NCI-H2107 treated with DMSO at 0.1 percent for 48 hours (cell line): ENCODE results near the gene PPM1L.
"Not testable (repeated sequence)": the region's sequence is repeated elsewhere in the genome, so short reads cannot be mapped to it uniquely, and the experiment has no call there.

ENCODE experiments used
- DNase-seq: peaks from one replicate; lab custom pipeline; 2025; ENCODE audit not compliant: unreplicated experiment; lab: John Stamatoyannopoulos, UW

PPM1L gene

DNA sequence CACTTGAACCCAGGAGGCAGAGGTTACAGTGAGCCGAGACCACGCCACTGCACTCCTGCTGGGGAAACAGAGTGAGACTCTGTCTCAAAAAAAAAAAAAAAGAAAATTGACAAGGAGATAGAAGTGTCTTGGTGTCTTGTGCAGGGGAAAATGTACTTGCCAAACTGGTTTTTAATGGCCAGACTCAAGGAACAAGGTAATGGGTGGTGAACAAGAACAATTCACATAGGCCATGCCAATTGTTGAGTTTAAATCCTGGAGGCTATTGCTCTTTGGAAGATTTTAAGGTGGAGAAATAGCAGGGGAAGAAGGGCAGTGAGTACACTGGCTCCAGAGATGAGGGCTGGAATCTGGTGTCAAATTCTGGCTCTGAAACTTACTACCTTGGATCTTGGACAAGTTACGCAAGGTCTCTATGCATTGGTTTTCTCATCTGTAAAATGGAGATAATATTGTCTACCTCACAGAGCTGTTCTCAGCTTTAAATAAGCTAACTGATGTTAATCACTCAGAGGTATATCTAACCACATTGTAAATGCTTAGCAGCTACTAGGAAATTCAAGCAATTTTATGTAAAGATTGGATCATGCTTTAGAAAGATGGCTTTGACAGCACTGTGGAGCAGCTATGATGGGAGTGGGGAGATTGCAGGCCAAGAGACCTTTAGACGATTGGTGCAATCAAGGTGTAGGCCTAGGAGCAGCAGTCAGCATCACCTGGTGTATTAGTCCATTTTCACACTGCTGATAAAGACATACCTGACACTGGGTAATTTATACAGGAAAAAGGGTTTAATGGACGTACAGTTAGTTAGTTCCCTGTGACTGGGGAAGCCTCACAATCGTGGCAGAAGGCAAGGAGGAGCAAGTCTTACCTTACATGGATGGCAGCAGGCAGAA, 270.8 kb downstream of the PPM1L start:
- DNase-seq, result no peak

DNA sequence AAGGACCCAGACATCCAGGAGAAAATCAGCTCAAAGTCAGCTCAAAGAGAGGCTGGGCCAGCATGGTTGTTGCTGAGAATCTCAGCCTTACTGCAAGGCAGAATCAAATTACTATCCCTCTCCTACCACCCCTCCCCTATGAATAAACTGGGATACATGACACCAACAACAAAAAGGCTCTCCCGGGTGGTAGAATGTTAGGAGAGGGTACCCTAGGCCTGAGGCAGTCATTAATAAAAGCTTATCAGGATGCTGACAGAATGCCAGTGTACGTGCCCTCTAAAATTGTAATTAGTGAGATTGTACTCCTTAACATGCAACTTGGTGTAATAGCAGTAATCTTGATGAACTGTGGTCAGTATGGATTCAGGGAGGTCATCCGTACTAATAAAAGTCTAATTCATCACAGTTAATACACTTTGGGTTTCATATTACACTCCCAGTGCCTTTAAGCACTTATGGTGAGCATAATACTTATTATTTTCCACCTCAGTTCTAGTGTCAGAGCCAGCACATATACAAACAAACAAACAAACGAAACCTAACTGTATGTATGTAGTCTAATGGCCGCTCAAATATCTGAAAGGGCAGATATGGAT, 272.6 kb downstream of the PPM1L start:
- peak; percentile 94 for DNase-seq

DNA sequence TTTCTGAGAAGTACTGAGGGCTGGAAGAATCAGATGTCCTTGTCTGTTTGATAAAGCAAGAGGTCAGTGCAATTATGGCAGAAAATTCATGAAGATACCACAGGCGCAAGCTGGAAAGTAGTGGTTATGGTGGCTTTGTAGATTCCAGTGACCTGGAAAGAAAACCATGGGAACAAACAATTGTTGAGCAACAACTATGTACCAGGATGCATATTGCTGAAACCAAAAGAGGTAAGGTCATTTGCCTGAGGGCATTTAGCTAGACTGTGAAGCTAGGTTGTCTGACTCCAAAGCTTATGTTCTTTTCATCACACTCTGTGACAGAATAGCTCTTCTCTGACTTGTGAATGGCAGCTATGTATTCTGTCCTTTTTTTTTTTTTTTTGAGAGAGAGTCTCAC, 275.1 kb downstream of the PPM1L start:
- no peak for DNase-seq

DNA sequence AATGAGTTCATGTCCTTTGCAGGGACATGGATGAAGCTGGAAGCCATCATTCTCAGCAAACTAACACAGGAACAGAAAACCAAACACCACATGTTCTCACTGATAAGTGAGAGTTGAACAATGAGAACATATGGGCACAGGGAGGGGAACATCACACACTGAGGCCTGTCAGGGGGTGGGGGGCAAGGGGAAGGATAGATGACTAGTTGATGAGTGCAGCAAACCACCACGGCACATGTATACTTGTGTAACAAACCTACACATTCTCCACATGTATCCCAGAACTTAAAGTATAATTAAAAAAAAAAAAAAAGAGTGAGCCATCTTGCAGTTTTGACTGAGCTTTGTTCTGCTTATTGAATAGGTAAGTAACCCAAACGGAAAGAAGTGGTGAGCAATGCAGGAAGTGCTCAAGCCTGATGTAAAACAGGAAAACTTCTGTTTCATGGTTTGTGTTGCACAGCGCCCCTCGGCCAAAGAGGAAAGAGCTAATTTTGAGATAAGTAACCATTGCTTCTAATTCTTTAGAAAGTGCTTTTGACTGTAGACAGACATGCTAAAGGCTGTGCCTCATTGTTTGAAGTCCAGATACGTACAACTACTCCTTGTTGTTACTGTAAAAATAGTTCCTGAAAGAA, 279.0 kb downstream of the PPM1L start:
- not testable (repeated sequence) for DNase-seq

DNA sequence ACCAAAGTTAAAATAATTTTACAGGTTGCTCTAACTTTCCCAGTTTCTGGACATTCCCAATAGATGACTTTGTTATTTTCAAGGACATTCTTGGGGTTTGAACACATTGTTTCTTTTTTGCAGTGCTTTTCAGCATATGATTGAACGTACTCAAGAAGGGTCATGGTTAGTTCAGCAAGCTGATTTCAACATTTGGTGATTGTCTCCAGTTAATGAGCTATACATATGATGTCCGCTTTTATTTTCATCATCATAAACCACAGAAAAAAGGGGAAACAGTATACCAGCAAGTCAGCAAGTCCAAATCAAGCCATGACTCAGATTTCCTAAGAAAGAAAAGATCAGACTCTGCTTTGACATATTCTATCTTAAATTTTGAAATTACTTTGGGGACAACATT, 279.7 kb downstream of the PPM1L start:
- DNase-seq, result no peak

DNA sequence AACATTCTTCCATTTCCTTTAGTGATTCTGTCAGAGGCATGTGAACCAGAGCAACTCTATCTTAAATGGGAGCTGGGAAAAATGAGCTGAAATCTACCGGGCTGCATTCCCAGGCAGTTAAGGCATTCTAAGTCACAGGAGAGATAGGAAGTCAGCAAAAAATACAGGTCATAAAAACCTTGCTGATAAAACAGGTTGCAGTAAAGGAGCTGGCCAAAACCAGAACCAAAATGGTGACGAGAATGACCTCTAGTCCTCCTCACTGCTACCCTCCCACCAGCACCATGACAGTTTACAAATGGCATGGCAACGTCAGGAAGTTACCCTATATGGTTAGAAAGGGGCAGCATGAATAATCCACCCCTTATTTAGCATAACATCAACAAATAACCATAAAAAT, 282.7 kb downstream of the PPM1L start:
- DNase-seq, result no peak

DNA sequence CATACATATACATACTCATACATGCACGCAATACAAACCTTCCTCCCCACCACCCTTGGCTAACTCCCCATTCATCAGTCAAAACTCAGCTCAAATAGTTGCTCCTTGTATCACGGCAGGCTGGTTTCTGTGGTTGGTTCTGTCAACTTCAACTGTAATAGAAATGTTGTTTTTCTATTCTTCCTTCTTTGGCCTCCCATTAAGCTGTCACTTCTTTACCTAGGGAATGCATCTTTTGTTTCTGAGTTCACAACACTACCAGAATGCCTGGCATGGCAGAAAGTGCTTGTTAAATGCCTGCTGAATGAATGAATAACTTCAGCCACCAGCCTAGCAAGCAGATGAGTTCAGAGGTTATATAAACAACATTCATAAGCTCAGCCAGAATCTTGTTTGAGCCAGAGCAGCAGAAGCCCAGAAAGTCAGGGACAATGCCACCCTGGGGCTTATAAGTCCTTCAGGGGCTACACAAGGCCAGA, 286.0 kb downstream of the PPM1L start:
- DNase-seq, result no peak

DNA sequence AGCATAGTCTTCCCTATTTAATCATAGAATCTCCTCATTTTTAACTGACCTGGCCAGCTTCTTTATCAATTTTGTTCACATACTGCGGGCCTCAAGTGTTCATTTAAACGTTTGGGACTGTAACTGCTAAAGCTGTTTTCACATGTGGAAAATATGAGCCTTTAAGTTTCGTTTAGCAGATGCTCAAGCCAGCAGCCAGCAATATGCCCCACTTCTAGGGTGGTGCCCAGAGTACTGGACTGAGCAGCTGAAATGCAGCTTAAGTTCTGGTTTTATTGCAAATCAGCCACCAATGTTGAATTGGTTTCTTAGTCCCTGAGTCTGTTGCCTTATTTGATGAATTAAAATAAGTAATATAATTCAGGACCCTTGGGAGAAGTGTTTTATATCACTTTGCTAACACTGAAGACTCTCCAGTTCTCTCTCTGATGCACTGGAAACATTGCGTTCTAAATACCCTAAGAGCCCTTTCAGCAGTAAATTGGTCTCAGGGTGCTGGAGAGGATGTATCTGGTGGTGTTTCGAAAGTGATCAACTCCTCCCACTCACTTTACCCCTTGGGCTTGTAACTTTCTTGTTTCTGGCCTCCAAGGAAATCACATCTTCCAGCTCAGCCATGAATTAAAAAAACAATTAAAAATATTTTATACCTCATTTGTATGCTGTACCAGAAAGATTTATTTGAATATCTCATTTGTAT, 287.5 kb downstream of the PPM1L start:
- DNase-seq, result no peak

DNA sequence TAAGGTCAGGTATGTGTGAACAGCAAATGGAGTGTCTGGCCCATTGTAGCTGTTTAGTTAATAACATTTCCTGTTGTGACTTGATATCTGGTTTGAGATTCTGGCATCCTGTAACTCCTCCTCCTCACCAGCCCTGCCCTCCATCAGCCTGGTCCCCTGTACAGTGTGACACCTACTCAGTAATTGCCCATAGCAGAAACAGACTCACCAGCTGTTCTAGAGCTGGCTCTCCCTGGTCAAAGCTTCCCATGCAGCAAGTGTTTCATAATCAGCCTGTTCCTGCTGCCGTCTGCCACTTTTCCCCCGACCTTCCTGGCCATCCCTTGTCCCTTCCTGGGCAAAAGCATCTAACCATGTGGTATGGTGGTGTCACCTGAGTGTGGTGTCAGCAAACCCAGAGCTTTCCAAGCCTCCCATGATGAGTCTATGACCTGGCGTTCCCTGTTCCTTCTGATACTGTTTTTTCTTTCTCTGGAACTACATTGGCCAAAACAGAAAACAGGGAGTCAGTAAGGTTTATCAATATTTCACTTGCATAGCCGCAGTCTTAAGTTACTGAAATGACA, 293.7 kb downstream of the PPM1L start:
- DNase-seq, result no peak

DNA sequence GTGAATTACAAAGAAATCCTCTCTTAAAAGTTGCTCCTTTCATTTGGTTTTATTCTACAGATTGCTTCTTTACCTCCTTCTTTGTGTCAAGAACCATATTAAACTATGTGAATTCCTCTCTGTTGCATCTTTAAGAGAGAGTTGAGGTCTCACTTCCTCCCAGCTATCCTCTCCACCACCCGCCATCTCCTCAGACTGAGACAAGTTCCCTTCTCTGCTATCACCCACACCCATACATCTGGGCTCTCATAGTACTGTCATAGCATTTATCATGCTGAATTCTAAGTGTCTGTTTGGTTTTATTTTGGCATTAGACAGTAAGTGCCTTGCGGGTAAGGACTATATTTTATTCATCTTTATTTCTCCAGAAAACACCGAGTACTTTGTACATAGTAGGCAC, 294.9 kb downstream of the PPM1L start:
- no peak for DNase-seq

DNA sequence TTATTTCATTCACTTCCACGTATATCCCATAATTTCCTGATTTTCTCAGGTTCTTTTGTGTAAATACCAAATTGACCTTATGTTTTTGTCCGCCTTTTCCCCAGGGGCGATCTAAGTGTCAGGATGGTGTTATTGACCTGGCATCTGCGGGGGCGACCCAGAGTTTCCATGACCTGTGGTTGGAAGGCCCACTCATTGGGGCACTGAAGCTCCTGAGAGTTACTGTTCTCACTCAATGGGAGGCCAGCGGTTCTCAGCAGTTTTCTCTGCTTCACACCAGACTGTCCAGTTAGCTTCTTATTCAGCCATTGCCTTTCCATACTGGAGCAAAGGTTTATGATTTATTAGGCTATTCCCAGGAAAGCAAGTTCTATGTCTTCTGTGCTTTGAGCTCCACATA, 295.8 kb downstream of the PPM1L start:
- DNase-seq, result no peak

DNA sequence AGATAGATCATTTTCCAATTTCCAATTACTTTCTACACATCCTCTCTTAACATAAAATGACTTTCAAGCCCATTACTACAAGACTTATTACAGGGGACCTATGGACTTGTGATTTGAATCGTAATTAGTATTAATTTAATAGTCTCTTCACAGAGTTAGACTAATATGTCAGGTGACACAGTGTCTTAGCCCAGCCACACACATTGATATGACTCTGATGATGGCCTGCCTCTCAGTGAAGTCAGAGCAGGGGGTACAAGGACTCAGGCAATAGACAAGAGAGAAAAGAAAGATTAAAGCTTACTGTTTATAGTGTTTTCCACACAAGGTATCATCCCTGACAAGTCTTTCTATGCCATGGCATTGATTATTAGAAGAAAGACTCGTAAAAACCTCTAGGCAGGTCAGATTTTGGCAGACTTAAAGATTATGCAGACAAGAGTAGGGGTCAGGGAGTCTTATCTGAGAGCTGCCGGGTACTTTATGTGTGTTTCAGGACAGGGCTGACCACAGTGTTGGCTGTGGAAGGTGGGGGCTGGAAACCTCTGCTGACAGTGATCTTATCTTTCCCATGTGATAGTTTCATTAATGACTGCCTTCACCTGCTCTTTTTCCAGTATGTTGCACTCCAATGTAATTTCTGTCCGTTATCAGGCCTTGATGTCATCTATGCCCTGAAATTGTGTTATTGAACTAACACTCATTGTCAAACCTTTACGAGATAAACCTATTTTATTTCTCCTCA, 299.0 kb downstream of the PPM1L start:
- DNase-seq, result no peak

DNA sequence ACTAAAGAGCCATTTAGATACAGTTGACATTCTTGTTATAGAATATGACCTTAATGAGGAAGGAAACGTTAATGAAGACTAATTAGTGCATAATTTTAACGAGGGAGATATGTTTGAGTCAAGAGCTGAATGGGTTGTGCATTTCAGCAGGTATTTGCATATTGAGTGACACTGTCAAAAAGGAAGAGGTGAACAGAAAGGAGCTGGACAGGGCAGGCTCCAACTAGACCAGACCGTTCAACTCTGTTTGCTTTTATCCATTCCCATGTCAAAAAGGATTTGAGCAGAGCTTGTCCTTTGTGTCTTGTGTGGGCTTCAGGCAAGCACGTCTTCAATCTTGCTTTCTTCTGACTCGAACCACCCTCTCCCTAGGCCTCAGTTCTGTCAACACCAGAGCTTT, 308.4 kb downstream of the PPM1L start:
- DNase-seq, result no peak

DNA sequence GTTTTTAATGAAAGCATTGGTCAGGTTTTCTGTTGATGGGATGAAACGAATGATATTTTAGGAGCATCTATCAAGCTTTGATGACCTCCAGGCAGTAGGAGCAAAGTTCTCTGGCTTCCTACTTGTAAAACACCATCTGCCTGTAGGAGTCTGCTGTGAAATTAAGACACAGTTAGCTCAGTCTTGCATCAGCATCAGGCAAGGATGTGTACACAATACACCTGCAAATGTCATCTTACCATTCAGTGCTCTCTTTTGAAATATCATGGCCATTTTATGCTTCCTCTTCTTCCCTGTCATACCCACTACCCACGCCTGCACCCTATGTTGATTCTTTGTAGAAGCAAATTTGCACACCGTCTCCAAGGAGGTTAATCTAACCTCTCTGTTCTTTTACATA, 310.9 kb downstream of the PPM1L start:
- DNase-seq, result peak; percentile 53

DNA sequence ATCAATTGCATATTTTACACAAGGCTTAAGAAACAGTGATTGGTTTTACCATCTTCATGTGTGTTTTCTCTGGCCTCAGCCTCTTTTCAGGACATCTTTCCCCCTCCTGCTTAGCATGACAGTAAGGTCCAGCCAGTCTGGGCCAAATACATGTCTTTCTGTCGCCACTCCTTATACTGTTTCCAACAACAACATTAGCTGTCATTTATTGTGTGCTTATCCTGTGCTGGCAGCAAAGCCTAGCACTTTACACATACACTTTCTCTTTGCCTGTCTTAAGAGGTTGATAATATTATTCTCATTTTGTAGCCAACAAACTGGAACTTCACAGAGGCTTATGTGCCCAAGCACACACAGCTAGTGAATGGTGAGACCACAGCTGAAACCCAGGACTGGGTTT, 311.3 kb downstream of the PPM1L start:
- no peak for DNase-seq

DNA sequence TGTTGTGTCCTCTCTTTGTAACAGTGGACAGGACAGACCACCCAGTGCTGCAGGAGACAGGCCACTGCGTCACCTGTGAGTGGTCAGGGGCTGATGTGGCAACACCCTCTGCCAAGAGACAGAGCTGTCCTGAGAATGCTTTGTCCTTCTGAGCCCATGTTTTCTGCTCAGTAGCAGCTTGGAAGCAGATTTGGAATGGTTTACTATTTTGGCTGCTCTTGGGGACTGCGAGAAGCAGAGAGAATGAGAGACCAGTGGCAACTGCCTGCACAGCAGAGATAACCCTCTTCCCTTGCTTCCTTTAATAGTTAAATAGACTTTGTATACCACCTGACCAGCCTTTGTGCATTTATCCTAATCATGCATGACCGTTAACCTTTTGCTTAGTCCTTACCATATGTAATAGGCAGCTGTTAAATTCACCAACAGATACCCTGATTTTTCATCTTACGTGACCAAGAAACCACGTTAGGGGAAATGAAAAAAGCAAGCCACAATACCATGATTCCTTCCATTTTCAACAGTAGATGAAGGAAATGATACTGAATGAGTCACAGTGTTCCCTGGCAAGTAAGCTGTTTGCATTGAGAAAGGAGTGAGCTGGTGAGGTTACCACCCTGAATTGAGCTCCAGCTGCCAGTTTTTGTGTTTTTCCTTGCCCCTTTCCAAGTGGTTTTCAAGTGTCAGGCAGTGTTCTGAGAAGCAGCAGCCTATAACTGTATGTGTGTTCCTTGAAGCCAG, 313.6 kb downstream of the PPM1L start:
- peak; percentile 92 for DNase-seq

DNA sequence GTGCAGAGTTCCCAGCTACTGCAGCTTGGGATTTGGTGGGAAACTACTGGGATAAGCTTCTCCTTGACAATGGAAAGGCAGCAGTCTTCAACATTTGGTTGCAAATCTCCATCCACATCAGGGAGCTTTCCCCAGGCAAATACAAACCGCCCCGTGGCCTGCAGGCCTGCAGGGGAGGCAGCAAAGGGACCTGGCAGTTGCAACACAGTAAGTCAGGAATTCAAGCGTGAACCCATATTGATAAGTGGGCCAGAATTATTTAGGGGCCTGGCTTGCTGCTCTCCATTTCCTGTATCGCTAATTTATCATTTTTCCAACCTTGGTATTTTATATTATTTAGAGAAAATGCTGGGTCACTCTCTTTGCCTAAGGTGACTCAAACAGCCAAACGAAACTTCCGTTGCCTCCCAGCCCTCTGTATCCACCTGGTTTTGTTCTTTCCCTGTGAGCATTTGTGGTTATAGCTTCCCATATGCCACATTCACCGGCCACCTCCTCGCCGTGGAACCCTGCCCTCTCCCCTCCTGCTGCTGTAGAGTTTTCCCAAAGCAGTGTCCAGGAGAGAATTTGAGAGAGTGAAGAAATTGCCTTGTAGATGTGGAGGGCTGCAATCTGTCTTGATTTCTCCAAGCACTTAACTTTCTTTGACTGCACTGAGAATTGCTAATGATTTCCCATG, 314.4 kb downstream of the PPM1L start:
- DNase-seq, result peak; percentile 57

DNA sequence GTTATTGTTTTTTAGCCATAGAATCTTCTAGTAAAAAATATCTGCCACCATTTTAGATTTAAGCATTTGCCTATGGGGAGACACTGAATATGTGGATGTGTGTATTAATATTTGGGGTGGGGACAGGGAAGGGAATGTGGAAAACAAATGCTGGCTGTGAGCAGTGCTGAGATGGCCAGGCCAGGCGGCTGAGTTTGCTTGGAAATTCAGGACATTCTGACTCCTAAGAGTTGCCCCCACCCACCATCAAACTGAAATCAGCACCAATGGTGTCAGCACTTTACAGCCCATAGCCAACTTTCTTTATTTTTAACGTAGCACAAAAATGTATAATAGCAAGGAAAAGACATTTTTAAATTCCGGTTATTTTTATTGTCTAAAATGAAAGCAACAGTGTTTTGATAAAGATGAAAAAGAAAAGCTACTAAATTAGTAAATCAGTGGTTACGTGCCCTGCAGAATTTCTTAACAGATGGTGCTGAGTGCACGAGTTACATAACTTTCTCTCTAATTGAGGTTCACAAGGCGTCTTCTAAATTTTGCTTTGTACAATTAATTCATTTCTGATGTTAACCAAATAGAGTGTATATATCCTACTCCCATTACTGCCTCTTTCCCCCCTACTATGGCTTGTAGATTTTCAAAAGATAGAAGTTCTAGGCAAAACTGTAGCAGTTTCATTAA, 315.1 kb downstream of the PPM1L start:
- no peak for DNase-seq

DNA sequence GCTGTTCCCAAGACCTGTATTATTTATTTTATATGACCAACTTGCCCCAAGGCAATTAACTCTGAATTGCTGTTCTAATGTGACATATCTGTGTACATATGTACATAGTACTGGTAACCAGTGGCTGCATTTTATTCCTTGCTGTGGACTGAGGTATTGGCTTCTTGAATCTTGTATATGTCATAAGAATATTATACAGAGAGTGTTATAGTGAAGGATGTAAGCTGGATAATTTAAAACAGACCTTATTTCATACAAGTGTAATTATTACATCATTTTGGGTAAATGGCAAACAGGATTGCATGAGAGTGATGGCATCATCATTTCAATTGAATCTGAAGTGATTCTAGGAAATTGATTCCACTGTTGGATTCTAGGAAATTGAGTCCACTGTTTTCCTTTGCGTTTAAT, 316.2 kb downstream of the PPM1L start:
- no peak for DNase-seq
